ENCODE measurements around the gene HS1BP3. TPM values are rescaled to one million over a fixed set of nuclear protein-coding genes. Genes with fewer than 3 reads are reported as not detected.

HS1BP3 gene
- total RNA-seq, 4 donors from 2014 or later: 30.8 to 42.7 (median 41.7) TPM

DNA sequence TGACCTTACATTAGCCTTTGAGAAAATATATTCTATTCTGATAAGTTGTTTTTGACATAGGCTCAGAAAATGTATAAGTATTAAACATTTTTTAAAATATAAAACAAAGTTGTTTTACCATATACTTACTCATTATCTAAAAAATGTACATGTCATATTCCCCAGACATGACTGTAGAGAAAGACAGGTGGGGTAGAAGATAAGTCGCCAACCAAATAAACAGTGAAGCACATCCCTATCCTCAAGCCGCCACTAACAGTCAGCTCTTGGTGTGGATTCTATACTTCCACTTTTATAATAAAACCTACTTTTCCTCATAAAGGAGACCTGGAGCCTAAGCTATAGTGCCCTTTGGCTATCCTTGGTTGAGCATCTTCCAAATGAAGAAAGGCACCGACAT is 42.4 kb upstream of the HS1BP3 start:
- no peaks in the 10 kb centered on the region for H3K36me3 ChIP-seq
- no peak overlapping the region for H3K4me3 ChIP-seq (replicated peaks in 1 of 3)
- H3K4me1 ChIP-seq: no peaks in the 10 kb centered on the region
- TF ChIP-seq, protein P1, sequence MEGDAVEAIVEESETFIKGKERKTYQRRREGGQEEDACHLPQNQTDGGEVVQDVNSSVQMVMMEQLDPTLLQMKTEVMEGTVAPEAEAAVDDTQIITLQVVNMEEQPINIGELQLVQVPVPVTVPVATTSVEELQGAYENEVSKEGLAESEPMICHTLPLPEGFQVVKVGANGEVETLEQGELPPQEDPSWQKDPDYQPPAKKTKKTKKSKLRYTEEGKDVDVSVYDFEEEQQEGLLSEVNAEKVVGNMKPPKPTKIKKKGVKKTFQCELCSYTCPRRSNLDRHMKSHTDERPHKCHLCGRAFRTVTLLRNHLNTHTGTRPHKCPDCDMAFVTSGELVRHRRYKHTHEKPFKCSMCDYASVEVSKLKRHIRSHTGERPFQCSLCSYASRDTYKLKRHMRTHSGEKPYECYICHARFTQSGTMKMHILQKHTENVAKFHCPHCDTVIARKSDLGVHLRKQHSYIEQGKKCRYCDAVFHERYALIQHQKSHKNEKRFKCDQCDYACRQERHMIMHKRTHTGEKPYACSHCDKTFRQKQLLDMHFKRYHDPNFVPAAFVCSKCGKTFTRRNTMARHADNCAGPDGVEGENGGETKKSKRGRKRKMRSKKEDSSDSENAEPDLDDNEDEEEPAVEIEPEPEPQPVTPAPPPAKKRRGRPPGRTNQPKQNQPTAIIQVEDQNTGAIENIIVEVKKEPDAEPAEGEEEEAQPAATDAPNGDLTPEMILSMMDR (IDR thresholded peaks at IDR 0.05): no peak
- TF ChIP-seq POLR2A (IDR thresholded peaks at IDR 0.05): no peak
- WGBS, 2 donors: 89 to 98% methylated on average over 3 of the region's 3 CpGs
- no peaks in the 10 kb centered on the region for H3K9me3 ChIP-seq
- no peak overlapping the region for H3K27ac ChIP-seq
- no peaks in the 10 kb centered on the region for H3K27me3 ChIP-seq
- DNase-seq: no peak
- intact Hi-C loops (cut with DNase I): no loop called here

DNA sequence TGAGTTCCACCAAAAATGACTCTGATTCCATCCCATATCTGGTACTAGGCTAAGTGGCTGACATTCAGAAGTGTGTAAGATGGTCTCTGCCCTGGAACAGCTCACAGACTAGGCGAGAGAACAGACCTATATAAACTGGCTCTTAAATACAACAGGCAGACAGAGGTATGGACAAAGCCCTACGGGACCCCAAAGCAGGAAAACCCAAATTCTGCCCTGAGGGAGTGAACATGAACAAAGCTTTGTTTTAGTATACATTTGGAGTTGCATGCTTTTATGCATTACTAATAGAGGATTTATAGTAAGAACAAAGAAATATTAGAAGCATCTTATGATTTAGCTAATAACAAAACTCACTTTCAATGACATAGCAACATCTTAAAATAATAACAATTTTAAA is 41.2 kb upstream of the HS1BP3 start:
- Histone ChIP-seq H3K27ac (no peak overlapping the region), H3K4me3 (replicated peaks in 1 of 3) (no peak overlapping the region)
- intact Hi-C loops (cut with DNase I): no loop called here

DNA sequence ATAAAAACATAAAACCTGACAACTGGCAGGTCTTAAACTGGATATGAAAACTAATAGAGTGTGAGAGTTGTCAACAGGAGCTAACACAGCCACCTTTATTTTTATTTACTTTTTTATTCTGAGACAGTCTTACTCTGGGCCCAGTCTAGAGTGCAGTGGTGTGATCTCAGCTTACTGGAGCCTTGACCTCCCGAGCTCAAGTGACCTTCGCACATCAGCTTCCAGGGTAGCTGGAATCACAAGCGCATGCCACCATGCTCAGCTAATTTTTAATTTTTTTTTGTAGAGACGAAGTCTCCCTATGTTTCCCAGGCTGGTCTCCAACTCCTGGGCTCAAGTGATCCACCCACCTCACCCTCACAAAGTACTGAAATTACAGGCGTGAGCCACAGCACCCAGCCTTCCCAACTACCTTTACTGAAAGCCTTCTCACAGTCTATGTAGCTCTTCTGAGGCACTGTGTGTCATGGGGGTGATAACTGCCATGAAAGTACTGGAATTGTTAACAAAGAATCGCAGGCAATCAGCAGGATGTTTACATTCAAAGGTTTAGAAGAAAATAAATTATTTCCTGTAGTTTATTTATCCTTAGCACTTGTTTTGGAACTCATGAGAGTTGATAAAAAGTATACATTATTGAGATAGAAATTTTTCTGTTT is 40.3 kb upstream of the HS1BP3 start:
- no peak overlapping the region for H3K4me3 ChIP-seq (replicated peaks in 1 of 3)
- H3K27me3 ChIP-seq: no peaks in the 10 kb centered on the region
- no peaks in the 10 kb centered on the region for H3K4me1 ChIP-seq
- no peak overlapping the region for H3K27ac ChIP-seq
- H3K9me3 ChIP-seq: no peaks in the 10 kb centered on the region
- intact Hi-C loops (cut with DNase I): no loop called here
- no peak for DNase-seq
- 90 to 91% methylated on average over 6 of the region's 6 CpGs for WGBS, 2 donors
- peaks cover 0 to 6% of the 10 kb centered on the region in 2 donors for H3K36me3 ChIP-seq
- TF ChIP-seq, protein P1 (IDR thresholded peaks at IDR 0.05): no peak
- no peak for TF ChIP-seq POLR2A (IDR thresholded peaks at IDR 0.05)

More for the DNA sequence above, 41.2 kb upstream of the HS1BP3 start:
- Histone ChIP-seq H3K36me3 (no peaks in the 10 kb centered on the region), H3K9me3 (no peaks in the 10 kb centered on the region), H3K4me1 (no peaks in the 10 kb centered on the region), H3K27me3 (no peaks in the 10 kb centered on the region)
- WGBS, 2 donors: 88 to 95% methylated on average over 2 of the region's 2 CpGs
- no peak for DNase-seq
- TF ChIP-seq POLR2A (IDR thresholded peaks at IDR 0.05): no peak
- TF ChIP-seq, protein P1 (IDR thresholded peaks at IDR 0.05): no peak

DNA sequence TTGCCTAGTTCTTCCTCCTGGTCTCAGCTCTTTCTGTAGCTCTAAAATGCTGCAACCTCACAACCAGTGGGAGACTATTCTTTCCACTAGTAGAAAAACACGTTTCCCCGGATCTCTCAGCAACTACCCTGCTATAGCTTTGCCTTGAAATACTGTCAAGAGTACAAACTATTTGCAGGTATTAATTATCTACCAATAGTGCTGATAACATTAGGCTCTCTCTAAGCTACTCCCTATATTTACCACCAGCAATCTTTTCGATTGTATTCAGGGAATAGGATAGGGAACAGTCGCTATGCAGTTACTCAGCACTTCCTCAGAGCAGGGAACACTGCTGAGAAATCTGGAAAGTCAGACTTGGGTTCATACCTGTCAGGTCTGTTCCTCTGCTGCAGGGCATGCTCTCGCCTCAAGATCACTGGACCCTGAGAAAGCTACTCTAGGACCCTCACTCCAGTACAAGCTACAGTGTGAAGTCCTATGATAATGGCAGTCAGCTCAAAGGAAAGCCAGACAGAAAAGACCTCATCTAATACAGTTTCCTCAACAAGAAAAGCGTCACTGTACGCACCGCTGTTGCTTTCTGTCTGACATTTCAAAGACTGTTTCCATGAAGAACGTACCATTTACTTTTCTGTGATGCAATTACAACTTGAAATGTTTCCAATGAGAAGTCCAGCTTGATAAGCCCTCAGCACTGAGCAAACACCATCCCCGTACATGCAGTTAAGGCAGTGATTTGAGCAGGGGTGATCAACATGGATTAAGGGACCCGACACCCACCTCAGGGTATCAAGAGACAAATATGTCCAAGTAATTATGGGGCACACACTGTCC is 38.7 kb upstream of the HS1BP3 start:
- Histone ChIP-seq H3K4me1 (no peaks in the 10 kb centered on the region), H3K36me3 (peaks cover 0 to 10% of the 10 kb centered on the region in 2 donors), H3K4me3 (replicated peaks in 1 of 3) (no peak overlapping the region), H3K9me3 (no peaks in the 10 kb centered on the region), H3K27me3 (no peaks in the 10 kb centered on the region), H3K27ac (no peak overlapping the region)
- WGBS, 2 donors: 89 to 96% methylated on average over 11 of the region's 11 CpGs
- no peak for TF ChIP-seq POLR2A (IDR thresholded peaks at IDR 0.05)
- TF ChIP-seq, protein P1 (IDR thresholded peaks at IDR 0.05): no peak
- DNase-seq: no peak
- intact Hi-C loops (cut with DNase I): no loop called here

Measured in thyroid gland (tissue), 4 donors.